ENCODE measurements around the gene ADNP. TPM values are rescaled to one million over a fixed set of nuclear protein-coding genes. Genes with fewer than 3 reads are reported as not detected.

Gene ADNP
- total and polyA plus RNA-seq, 2 of the 13 experiments (the other 11 are each of a cell fraction or from before 2014, with no cell fraction given) = 21.0 to 21.5 TPM

DNA sequence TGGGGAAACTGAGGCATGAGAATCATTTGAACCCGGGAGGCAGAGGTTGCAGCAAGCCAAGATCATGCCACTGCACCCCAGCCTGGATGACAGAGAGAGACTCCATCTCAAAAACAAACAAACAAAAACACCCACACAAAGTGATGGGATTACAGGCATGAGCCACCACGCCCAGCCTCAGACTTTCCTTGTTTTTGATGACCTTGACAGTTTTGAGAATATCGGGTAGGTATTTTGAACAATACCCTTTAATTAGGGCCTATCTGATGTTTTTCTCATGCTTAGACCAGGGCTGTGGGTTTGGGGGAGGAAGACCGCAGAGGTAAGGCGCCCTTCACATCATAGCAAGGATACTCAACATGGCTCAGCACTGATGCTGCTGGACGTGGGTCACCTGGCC, 63.4 kb downstream of the ADNP start:
- CTCF ChIA-PET (ENCODE audit: low intra/inter-chr PET ratio, low total read pairs) = no interaction called here
- FAIRE-seq = no peak

DNA sequence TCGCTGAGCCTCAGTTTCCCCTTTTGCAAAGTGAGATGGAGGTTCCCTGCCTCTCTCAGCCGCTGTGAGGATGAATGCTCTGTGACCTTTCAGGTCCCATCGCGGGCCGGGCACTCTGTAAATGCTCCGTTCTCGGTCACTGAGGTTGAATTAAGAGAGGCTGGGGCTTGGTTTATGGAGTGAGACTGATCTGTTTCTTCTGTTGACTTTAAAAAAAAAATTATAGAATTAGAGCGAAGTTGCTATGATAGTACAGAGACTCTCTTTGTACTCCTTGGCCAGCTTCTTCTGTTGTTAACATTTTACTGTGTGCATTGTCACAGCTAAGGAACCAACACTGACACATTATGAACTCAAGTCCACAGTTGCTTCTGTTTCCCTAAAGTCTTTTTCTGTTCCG, 64.4 kb downstream of the ADNP start:
- 67% methylated on average over 9 of the region's 9 CpGs for WGBS (ENCODE audit: low lambda C conversion rate)
- no peaks in the 10 kb centered on the region for H3K36me3 ChIP-seq (replicated peaks in 1 of 2; ENCODE audit: control insufficient read depth in 1 of 2, insufficient read depth in 2 of 2, low read length in 2 of 2)
- ChIA-PET POLR2A (no interaction called here), CTCF (ENCODE audit: low intra/inter-chr PET ratio, low total read pairs) (no interaction called here)
- H3K27ac ChIP-seq (ENCODE audit: extremely low read length, insufficient read depth, low read length) = no peak overlapping the region
- no TSS peak for BruUV-seq (replicated peaks)
- H3K4me2 ChIP-seq (ENCODE audit: low read depth, low read length) = no peak overlapping the region
- in situ Hi-C loops (cut with HindIII; ENCODE audit: extremely low pct_ligation_motif_present, low pct_unique_long_range_greater_than_20kb) = no loop called here
- H3K9me3 ChIP-seq (ENCODE audit: low read length) = no peaks in the 10 kb centered on the region
- intact Hi-C loops (cut with micrococcal nuclease; ENCODE audit: unreplicated experiment) = no loop called here
- no peaks in the 10 kb centered on the region for H4K20me1 ChIP-seq (ENCODE audit: insufficient read depth, low read length)
- H3K4me3 ChIP-seq (replicated peaks in 1 of 3; ENCODE audit: insufficient read depth in 1 of 3, low read depth in 2 of 3, low read length in 3 of 3) = no peak overlapping the region
- no peak overlapping the region for H2AFZ ChIP-seq (ENCODE audit: low read length)
- no peaks in the 10 kb centered on the region for H3K27me3 ChIP-seq (ENCODE audit: control insufficient read depth in 1 of 2, insufficient read depth in 2 of 2, low read length in 2 of 2)
- ATAC-seq (no peak), FAIRE-seq (no peak), DNase-seq (ENCODE audit: low spot score) (no peak)
- no peak overlapping the region for H3K9ac ChIP-seq (ENCODE audit: insufficient read depth, low read depth, low read length)
- H3K79me2 ChIP-seq (ENCODE audit: insufficient read depth, low read length) = no peaks in the 10 kb centered on the region
- peaks cover 36% of the 10 kb centered on the region for H3K4me1 ChIP-seq (ENCODE audit: insufficient read depth, low read length)
- TF ChIP-seq ZSCAN20 (CRISPR knock-in tag; IDR thresholded peaks at IDR 0.05; ENCODE audit: borderline replicate concordance) = no peak
- TF ChIP-seq ARNT (IDR thresholded peaks at IDR 0.05) = no peak
- no peak for TF ChIP-seq GTF2F1 (IDR thresholded peaks at IDR 0.05; ENCODE audit: low read length)
- TF ChIP-seq ZSCAN12 (CRISPR knock-in tag; IDR thresholded peaks at IDR 0.05) = no peak
- TF ChIP-seq, protein P1, sequence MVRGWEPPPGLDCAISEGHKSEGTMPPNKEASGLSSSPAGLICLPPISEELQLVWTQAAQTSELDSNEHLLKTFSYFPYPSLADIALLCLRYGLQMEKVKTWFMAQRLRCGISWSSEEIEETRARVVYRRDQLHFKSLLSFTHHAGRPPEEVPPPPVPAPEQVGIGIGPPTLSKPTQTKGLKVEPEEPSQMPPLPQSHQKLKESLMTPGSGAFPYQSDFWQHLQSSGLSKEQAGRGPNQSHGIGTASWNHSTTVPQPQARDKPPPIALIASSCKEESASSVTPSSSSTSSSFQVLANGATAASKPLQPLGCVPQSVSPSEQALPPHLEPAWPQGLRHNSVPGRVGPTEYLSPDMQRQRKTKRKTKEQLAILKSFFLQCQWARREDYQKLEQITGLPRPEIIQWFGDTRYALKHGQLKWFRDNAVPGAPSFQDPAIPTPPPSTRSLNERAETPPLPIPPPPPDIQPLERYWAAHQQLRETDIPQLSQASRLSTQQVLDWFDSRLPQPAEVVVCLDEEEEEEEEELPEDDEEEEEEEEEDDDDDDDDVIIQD (CRISPR knock-in tag; IDR thresholded peaks at IDR 0.05; ENCODE audit: low read depth) = no peak
- TF ChIP-seq ZNF746 (CRISPR knock-in tag; IDR thresholded peaks at IDR 0.05) = no peak
- TF ChIP-seq, protein P2, sequence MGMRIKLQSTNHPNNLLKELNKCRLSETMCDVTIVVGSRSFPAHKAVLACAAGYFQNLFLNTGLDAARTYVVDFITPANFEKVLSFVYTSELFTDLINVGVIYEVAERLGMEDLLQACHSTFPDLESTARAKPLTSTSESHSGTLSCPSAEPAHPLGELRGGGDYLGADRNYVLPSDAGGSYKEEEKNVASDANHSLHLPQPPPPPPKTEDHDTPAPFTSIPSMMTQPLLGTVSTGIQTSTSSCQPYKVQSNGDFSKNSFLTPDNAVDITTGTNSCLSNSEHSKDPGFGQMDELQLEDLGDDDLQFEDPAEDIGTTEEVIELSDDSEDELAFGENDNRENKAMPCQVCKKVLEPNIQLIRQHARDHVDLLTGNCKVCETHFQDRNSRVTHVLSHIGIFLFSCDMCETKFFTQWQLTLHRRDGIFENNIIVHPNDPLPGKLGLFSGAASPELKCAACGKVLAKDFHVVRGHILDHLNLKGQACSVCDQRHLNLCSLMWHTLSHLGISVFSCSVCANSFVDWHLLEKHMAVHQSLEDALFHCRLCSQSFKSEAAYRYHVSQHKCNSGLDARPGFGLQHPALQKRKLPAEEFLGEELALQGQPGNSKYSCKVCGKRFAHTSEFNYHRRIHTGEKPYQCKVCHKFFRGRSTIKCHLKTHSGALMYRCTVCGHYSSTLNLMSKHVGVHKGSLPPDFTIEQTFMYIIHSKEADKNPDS (CRISPR knock-in tag; IDR thresholded peaks at IDR 0.05) = no peak
- no peak for TF ChIP-seq LCORL (IDR thresholded peaks at IDR 0.05)
- no peak for TF ChIP-seq LCORL (CRISPR knock-in tag; IDR thresholded peaks at IDR 0.05)
- TF ChIP-seq CHD4 (IDR thresholded peaks at IDR 0.05; ENCODE audit: borderline replicate concordance, low read length) = no peak
- TF ChIP-seq MAFK (conservative IDR thresholded peaks at IDR 0.05 in 1 of 2, IDR thresholded peaks at IDR 0.05 in 1 of 2; ENCODE audit: low read length in 2 of 2) = no peak
- TF ChIP-seq ZNF383 (CRISPR knock-in tag; IDR thresholded peaks at IDR 0.05; ENCODE audit: borderline replicate concordance) = no peak
- no peak for TF ChIP-seq BRD4 (CRISPR knock-in tag; IDR thresholded peaks at IDR 0.05)
- no peak for TF ChIP-seq ETV6 (CRISPR knock-in tag; conservative IDR thresholded peaks at IDR 0.05)
- no peak for TF ChIP-seq ZNF678 (CRISPR knock-in tag; IDR thresholded peaks at IDR 0.05)

More for the DNA sequence above, 63.4 kb downstream of the ADNP start:
- no peaks in the 10 kb centered on the region for H3K79me2 ChIP-seq (ENCODE audit: insufficient read depth, low read length)
- no peak overlapping the region for H3K9ac ChIP-seq (ENCODE audit: insufficient read depth, low read depth, low read length)
- intact Hi-C loops (cut with micrococcal nuclease; ENCODE audit: unreplicated experiment) (no loop called here), in situ Hi-C loops (cut with HindIII; ENCODE audit: extremely low pct_ligation_motif_present, low pct_unique_long_range_greater_than_20kb) (no loop called here)
- no peaks in the 10 kb centered on the region for H3K27me3 ChIP-seq (ENCODE audit: control insufficient read depth in 1 of 2, insufficient read depth in 2 of 2, low read length in 2 of 2)
- H4K20me1 ChIP-seq (ENCODE audit: insufficient read depth, low read length) = no peaks in the 10 kb centered on the region
- peaks cover 41% of the 10 kb centered on the region for H3K4me1 ChIP-seq (ENCODE audit: insufficient read depth, low read length)
- DNase-seq (ENCODE audit: low spot score) (no peak), ATAC-seq (no peak)
- WGBS (ENCODE audit: low lambda C conversion rate) = 88% methylated on average over 6 of the region's 6 CpGs
- no peak overlapping the region for H3K4me3 ChIP-seq (replicated peaks in 1 of 3; ENCODE audit: insufficient read depth in 1 of 3, low read depth in 2 of 3, low read length in 3 of 3)
- no peak overlapping the region for H3K27ac ChIP-seq (ENCODE audit: extremely low read length, insufficient read depth, low read length)
- POLR2A ChIA-PET = interaction anchor here (1.3 kb wide), 1 partner anchor 12 kb away, joined by 5 read pairs; no protein-coding TSS in a partner anchor
- TF ChIP-seq MAFK (conservative IDR thresholded peaks at IDR 0.05 in 1 of 2, IDR thresholded peaks at IDR 0.05 in 1 of 2; ENCODE audit: low read length in 2 of 2) (peak; percentile 93 to 94), MAFF (IDR thresholded peaks at IDR 0.05; ENCODE audit: low read depth, low read length) (peak; percentile 89), HNF4G (IDR thresholded peaks at IDR 0.05; ENCODE audit: borderline replicate concordance, low read depth, low read length) (no peak), HNF4G (CRISPR knock-in tag; IDR thresholded peaks at IDR 0.05; ENCODE audit: borderline replicate concordance, low read depth) (no peak)
- TF ChIP-seq, protein P3, sequence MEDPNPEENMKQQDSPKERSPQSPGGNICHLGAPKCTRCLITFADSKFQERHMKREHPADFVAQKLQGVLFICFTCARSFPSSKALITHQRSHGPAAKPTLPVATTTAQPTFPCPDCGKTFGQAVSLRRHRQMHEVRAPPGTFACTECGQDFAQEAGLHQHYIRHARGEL (CRISPR knock-in tag; IDR thresholded peaks at IDR 0.05) = no peak
- no peak overlapping the region for H2AFZ ChIP-seq (ENCODE audit: low read length)
- no peak overlapping the region for H3K4me2 ChIP-seq (ENCODE audit: low read depth, low read length)
- H3K9me3 ChIP-seq (ENCODE audit: low read length) = no peaks in the 10 kb centered on the region
- no peaks in the 10 kb centered on the region for H3K36me3 ChIP-seq (replicated peaks in 1 of 2; ENCODE audit: control insufficient read depth in 1 of 2, insufficient read depth in 2 of 2, low read length in 2 of 2)
- BruUV-seq (replicated peaks) = no TSS peak

All from HepG2 (cell line).